Adrenal gland (tissue), 5 donors: ENCODE data around the gene IFT81.

ENCODE experiments used
- POLR2A ChIP-seq, 2 donors: fragments of 450-650 bp; IDR thresholded peaks; one replicate each; pipeline ENCODE4 v1.6.1; 2017; ENCODE audit warnings: antibody characterized with exemption in 2 of 2, mild to moderate bottlenecking in 2 of 2, moderate library complexity in 1 of 2
- TF ChIP-seq, protein P1 (sequence below), 6 experiments: fragments of 450-650 bp in 4 of 6; fragments of 200-600 bp in 2 of 6; sonication (generic) in 1 of 6; IDR thresholded peaks; 1 replicate in 5 of 6; 2 replicates in 1 of 6; pipeline versions ENCODE4 v1.5.1 to v1.8.0; 2016 to 2021; ENCODE audit warnings: antibody characterized with exemption in 6 of 6, mild to moderate bottlenecking in 2 of 6, moderate library complexity in 1 of 6
- donor health status: DM: no; HTN: no; CAD: no.

DNA sequence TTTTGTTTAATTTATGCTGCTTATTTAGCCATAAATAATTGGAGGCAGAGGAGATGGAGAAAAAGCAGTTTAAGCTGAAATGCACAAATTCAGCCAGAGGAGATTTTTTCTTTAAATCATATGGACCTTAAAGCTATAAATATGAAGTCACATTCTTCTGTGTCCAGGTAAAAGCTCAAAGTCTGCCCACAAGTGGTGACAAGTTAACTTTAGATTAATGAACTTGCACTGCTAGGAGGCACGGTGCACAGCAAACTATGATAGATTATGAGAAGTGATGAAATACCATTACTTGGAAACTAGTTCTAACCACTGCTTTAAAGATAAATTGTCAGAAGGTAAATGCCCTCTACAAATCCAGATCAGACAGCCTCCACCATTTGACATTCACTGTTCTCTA lies 69.0 kb downstream of the IFT81 start:
- TF ChIP-seq, protein P1, sequence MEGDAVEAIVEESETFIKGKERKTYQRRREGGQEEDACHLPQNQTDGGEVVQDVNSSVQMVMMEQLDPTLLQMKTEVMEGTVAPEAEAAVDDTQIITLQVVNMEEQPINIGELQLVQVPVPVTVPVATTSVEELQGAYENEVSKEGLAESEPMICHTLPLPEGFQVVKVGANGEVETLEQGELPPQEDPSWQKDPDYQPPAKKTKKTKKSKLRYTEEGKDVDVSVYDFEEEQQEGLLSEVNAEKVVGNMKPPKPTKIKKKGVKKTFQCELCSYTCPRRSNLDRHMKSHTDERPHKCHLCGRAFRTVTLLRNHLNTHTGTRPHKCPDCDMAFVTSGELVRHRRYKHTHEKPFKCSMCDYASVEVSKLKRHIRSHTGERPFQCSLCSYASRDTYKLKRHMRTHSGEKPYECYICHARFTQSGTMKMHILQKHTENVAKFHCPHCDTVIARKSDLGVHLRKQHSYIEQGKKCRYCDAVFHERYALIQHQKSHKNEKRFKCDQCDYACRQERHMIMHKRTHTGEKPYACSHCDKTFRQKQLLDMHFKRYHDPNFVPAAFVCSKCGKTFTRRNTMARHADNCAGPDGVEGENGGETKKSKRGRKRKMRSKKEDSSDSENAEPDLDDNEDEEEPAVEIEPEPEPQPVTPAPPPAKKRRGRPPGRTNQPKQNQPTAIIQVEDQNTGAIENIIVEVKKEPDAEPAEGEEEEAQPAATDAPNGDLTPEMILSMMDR (IDR thresholded peaks at IDR 0.05), result no peak
- no peak for TF ChIP-seq POLR2A (IDR thresholded peaks at IDR 0.05)
